Hematopoietic multipotent progenitor cell treated with erythropoietin and hydrocortisone succinate and interleukin-3 and kit ligand, for 17 days (in vitro differentiated cells): ENCODE results near the gene CAPN5.
A peak's percentile ranks its signal among the peaks of the same experiment; 100 is the strongest.
"Not testable (repeated sequence)": the region's sequence is repeated elsewhere in the genome, so short reads cannot be mapped to it uniquely, and the experiment has no call there.

Source experiments
- DNase-seq: peaks from one replicate; pipeline ENCODE4 v3.0.0-alpha.2; 2015; ENCODE audit warnings: low spot score

The CAPN5 gene

DNA sequence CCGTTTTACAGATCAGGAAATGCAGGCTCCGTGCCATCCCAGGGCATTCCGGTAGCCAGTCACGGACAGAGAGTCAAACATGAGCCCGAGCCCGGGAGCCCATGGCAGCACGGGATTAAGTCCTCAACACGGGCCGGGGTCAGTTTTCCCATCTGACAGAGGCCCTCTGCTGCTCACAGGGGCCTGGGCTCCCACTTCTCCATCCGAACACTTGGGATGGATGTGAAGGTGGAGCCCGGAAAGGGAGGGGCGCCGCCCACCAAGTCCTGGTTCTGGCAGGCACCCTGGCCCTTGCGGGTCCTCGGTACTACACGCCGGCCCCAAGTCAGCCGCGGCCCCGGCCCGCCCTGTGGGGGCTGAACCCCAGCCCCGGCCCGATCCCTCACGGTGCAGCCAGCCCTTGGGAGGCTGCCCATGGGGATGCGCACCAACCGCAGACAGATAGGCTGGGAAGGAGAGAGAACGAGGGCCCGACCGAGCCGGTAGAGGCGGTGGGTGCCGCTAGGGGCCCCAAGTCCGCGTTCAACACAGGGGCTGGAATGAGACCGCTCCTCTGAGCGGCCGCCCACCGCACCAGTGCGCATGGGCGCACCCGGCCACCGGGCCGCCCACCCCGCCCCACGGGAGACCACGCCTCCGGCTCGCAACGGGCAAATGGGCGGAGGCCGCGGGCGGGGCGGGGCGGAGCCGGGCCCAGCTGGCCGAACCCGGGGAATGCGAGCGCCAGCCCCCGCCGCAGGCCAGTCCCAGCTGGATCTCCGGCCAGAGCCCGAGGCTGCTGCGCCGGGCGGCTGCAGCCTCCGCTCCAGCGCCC lies at the start of gene CAPN5:
CAPN5 (plus strand) TSS at position 743 of the 814 bp plus-strand sequence. CDS start 17,916 bp downstream, outside the sequence.
- peak; percentile 90 for DNase-seq

DNA sequence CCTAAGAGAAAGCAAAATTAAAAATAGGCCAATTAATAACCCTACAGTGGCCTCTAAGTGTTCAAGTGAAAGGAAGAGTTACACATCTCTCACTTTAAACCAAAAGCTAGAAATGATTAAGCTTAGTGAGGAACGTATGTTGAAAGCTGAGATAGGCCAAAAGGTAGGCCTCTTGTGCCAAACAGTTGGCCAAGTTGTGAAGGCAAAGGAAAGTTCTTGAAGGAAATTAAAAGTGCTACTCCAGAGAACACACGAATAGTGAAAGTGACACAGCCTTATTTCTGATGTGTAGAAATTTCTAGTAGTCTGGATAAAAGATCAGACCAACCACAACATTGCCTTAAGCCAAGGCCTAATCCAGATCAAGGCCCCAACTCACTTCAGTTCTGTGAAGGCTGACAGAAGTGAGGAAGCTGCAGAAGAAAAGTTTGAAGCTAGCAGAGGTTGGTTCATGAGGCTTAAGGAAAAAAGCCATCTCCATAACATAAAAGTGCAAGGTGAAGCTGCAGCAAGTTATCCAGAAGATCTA lies 48.3 kb upstream of the CAPN5 start:
- DNase-seq, result not testable (repeated sequence)

DNA sequence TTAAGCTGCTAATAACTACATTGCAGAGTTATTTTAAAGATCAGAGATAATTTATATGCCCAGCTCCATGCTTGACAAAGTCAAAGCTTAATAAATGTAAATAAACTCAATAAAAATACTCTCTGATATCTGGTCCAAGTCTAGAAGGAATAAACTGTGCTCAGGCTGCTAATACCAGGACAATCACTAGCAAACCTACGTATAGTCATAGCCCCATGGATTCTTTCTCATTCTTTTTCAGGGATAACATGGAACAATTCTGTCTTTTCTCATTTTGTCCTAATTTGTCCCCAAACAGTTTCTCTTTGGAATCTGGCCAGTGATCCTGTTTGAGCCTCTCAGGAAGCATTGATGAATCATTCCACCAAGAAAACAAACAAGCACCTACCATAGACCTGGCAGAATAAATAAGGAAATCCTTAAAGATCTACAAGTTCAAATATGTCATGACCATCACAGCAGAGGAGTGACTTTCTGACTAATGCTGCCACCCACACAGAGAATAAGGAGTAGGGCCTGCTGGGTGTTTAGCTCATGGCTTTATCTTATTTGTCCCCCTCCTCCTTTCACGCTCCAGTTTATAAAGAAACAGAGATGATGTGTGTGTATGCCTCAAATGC lies 46.7 kb upstream of the CAPN5 start:
- DNase-seq, result no peak

DNA sequence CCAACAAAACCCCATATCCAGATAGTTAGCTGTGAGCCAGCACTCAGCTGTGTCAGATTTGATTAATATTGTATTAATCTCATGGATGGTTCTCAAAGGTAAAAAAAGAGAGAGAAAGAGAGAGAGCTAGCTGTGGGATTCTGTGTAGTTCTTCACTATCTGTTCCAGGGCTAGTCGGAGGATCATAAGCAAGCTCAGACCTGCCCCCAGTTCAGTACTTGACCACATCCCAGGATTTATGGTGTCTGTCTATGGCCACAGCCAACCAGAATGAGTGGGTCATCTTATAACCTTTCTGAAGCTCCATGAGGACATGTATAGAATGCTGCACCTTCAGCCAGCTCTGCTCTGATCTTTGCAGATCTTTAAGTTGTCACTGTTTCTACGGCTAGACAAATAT lies 46.0 kb upstream of the CAPN5 start:
- no peak for DNase-seq

DNA sequence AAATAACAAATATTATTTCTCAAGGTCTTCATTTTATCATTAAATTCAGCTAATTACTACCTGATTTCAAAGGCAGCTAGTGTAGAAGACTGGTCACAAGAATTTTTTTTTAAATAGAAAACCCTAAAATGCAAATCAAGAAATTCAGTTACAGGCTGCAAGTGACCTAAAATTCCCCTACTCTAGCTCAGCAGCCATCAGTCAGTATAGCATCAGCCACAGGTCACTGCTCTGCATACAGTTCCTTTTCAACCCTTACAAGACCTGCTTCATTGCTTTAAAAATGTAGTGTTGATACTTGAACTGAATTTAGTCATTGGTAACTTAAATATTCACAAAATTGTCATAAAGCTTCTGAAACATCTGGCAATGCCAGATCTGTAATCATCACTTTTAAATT lies 42.0 kb upstream of the CAPN5 start:
- no peak for DNase-seq

DNA sequence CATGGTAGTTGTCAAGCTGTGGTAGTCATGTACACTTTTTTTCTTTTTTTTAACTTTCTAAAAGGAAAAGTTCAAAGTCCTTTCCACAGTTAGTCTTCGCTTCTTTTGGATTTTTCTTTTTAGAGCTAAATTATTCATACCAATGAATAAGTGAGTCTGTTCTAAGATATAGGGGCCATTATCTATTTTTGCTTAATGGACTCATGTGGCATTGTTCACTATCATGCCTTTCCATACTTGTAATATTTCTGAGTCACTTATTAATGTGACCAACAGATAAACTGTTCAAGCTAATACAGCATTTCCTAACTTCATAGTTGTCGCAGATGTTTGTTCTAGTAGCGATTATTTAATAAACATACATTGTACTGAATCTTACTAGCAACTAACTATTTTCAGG lies 40.5 kb upstream of the CAPN5 start:
- DNase-seq, result peak; percentile 49

DNA sequence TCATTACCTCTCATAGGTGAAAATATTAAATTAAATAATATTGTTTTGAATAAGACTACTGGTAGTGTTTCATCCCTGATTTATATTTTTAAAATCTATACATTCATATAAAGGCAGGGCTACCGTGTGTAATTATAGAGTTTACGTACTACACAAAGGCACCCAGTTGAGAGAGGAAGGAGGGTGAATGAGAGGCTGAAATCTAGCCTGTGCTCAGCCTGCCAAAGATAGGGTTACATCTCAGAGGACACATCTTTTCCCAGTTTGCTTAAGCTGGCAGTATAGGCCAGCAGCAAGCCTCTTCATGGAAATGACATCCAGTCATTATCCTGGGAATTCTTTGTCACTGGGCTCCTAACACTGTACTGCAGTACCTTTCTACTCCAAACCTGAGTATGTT lies 40.0 kb upstream of the CAPN5 start:
- DNase-seq, result peak; percentile 18

DNA sequence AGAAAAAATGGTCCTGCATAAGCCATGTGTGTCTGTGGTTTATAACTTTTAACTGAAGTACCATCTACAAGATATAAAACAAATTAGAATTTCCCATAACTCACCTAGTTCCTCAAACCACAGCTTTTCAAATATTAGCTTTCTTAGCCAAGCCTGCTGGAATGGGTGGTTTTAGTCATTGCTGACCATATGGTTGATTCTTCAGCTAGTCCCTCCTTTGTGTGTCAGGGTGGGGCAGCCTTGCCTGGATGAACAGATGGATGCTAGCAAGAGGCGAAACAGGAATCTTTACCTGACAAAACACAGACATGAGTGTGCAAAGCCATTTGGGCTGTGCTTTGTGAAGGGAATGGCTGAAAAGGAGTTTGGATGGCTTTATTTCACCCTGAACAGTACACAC lies 39.5 kb upstream of the CAPN5 start:
- DNase-seq, result peak; percentile 10

DNA sequence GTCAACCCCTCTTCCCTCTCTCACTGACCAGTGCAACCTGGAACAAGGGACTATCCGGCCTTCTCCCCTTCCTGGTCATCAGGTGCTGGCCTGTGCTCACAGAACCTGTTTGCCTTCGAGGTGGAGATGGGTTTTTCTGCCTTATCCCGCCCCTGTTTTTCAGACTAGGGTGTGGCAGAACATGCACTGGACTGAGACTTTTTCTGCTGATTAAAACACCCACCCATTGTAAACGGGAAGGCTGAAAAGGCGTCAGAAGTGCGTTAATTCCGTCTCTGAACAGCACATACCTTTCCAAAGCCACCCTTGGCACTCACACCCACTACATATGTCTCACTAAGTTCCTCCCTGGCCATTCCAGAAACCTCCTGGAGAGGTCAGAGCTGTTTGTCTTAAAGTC lies 36.9 kb upstream of the CAPN5 start:
- DNase-seq, result peak; percentile 15

DNA sequence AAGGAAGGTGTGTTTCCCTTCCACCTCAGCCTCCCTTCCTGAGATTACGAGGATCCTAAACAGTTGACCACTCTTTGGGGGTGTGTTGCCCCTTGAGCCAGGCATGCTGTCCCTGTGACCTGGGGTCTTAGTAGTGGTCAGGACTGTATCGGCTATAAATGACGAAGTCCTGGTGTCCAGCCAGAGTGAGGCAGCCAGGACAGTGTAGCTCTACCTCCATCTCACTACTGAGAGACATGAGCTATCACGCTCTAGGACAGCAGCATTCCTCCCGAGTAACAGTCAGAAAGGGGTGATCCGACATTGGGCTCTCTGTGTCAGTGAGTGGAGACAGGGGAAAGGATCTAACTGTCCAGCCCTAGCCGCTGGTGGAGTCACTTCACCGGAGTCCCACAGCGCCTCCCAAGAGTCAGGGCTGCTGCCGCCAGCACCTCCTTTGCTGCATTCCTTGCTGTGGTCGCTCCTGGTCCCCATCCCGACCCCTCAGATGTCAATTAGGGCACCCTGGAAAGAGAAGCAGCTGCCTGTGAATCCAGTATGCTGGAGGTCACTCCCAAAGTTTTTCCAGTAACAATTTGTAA lies 35.8 kb upstream of the CAPN5 start:
- DNase-seq, result no peak

DNA sequence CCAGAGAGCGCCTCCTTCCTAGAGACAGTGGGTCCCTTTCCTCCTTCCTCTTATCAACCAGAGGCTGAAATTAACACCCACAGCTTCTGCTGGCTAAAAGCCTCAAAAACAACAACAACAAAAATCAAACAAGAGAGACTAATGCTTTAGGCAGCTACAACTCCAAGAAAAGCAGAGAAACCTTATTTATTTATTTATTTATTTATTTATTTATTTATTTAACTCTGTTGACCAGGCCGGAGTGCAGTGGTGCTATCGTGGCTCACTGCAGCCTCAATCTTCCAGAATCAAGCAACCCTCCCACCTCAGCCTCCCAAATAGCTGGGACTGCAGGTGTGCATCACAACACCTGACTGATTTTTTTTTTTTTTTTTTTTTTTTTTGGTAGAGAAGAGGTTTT lies 35.2 kb upstream of the CAPN5 start:
- DNase-seq, result no peak

DNA sequence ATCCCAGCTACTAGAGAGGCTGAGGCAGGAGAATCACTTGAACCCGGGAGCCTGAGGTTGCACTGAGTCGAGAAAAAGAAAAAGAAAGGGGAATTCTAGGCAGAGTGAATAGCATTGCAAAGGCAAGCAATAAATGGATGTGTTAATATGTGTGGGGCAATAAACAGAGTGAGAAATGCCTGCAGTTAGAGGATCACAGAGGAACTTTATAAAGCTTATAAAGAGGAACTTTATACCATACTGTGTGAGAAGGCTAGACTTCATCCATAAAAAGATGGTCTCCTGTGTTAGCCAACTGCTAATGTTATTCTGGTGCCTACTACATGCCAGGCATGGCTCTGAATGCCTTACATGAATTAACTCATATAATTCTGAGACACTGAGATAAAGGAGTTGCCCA lies 31.7 kb upstream of the CAPN5 start:
- no peak for DNase-seq

DNA sequence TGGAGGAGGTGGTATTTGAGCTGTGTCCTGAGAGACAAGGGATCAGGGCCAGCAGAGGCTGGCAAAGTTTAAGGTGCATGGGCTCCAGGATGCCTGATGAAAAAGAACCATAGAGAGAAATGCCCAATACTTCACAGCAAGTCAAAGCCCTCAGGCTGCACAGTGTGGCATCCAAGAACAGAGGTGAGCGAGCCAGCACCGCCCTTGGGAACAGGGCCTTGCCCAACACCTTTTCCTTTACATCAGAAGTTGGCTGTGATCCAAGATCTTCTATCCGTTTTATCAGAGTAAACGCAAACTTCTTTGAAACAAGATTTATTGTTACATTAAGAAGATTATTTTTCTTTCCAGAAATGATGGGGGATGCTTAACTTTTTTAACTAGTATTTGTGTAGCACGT lies 31.2 kb upstream of the CAPN5 start:
- peak; percentile 18 for DNase-seq

DNA sequence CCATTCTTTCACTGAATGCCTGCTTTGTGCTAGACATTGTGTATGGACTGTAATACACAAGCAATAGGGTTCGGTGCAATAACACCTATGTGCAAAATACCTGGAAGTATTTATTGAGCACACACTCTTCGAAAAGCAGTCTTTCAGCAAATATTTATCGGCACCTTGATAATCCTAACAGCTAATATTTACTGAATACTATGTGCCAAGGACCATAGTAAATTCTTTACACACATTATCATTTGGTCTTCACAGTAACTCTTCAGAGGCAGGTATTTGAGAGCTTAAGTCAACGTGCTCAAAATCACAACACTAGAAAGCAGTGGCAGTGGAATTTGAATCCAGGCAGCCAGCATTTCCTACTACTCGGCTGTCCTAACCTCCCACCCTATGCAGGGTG lies 30.4 kb upstream of the CAPN5 start:
- DNase-seq, result no peak

DNA sequence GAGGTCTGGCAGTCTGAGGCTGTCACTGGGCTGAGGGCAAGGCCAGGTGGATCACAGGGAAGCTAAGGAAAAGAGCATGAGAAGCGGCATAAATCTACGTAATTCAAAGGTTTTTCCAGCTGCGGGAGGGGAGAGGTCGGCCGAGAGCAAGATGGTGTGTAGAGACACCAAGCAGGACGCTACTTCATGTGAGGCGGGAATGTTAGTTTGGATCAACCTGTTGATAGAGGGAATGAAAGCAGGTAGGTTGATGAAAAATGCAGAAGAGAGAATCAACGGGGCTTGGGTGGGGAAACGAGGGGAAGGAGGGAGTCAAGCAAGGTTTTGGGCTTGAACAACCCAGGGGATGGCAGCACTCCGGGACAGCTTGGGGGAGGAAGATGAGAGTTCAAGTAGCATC lies 29.7 kb upstream of the CAPN5 start:
- no peak for DNase-seq

DNA sequence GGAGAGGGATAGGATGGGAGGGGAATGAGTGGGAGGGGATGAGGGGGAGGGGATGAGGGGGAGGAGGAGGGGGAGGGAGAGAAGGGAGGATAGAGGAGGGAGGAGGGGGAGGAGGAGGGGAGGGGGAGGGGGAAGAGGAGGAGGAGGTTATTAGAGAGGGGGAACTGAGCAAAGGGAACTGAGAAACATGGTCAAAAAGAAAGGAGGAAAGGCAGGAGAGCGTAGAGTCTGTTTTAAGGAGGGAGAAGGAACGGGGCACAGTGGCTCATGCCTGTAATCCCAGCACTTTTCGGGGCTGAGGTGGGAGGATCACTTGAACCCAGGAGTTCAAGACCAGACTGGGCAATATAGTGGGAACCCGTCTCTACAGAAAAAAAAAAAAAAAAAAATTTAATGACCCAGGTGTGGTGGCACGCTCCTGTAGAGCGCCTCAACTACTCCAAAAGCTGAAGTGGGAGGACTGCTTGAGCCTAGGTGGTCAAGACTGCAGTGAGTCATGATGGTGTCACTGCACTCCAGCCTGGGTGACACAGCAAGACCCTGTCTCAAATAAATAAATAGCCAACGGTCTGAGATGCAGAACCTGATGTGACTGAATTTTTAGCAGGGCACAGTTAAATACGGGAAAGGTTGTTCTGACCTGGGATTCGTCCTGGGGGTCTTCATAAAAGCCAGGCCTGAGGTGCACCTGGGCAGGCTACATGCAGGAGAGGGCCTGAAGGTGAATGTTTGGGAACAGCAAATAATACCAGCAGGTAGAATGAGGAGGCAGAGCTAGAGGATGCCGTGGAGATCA lies 28.5 kb upstream of the CAPN5 start:
- no peak for DNase-seq

DNA sequence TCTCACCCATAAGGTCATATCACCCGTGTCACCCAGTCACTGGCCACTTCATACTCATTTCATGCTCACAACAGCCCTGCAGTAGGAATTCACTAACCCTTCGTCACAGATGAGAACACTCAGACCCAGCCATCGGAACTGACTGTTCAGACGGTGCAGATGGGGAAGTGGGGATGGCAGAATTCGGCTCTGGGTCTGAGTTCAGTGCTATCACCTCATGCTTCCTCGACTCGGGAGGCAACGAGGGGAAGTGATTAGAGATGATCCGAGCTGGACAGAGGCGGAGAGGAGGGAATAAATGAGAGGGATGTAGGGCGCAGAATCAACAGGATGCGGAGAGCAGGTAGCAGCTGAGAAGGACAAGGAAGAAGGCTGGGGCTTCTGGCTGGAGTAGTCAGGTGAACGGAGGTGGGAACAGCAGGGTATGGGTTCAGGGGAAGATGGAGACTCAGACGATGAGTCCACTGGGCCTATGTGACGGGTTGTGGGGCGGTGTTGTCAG lies 27.9 kb upstream of the CAPN5 start:
- DNase-seq, result no peak

DNA sequence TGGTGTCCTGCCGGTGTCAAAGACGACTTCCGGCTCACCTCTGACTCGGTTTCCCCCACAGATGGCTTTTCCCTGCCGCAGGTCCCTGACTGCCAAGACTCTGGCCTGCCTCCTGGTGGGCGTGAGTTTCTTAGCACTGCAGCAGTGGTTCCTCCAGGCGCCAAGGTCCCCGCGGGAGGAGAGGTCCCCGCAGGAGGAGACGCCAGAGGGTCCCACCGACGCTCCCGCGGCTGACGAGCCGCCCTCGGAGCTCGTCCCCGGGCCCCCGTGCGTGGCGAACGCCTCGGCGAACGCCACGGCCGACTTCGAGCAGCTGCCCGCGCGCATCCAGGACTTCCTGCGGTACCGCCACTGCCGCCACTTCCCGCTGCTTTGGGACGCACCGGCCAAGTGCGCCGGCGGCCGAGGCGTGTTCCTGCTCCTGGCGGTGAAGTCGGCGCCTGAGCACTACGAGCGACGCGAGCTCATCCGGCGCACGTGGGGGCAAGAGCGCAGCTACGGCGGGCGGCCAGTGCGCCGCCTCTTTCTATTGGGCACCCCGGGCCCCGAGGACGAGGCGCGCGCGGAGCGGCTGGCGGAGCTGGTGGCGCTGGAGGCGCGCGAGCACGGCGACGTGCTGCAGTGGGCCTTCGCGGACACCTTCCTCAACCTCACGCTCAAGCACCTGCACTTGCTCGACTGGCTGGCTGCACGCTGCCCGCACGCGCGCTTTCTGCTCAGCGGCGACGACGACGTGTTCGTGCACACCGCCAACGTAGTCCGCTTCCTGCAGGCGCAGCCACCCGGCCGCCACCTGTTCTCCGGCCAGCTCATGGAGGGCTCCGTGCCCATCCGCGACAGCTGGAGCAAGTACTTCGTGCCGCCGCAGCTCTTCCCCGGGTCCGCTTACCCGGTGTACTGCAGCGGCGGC lies 27.0 kb upstream of the CAPN5 start:
- peak; percentile 21 for DNase-seq

DNA sequence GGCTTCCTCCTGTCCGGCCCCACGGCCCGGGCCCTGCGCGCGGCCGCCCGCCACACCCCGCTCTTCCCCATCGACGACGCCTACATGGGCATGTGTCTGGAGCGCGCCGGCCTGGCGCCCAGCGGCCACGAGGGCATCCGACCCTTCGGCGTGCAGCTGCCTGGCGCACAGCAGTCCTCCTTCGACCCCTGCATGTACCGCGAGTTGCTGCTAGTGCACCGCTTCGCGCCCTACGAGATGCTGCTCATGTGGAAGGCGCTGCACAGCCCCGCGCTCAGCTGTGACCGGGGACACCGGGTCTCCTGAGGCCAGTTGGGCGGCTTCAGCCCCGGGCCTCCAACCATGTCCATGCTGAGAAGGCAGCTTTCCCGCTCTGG lies 26.4 kb upstream of the CAPN5 start:
- no peak for DNase-seq

DNA sequence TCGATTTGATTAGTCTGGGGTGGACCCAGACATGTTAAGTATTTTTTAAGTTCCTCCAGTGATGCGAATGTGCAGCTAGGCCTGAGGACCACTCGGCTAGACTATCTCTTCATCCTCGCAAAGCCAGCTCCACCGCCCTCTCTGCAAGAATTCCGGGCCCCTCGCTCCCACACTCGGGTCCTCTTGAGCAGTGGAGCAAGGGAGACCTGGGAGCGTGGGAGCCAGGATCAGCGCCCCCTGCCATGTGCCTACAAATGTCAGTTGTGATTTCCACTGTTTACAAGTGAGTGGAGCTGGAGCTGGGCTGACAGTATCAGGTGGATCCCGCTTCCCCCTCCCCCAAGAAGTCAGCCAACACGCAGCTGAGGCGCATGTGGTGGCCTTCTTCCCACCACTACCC lies 25.9 kb upstream of the CAPN5 start:
- DNase-seq, result no peak

DNA sequence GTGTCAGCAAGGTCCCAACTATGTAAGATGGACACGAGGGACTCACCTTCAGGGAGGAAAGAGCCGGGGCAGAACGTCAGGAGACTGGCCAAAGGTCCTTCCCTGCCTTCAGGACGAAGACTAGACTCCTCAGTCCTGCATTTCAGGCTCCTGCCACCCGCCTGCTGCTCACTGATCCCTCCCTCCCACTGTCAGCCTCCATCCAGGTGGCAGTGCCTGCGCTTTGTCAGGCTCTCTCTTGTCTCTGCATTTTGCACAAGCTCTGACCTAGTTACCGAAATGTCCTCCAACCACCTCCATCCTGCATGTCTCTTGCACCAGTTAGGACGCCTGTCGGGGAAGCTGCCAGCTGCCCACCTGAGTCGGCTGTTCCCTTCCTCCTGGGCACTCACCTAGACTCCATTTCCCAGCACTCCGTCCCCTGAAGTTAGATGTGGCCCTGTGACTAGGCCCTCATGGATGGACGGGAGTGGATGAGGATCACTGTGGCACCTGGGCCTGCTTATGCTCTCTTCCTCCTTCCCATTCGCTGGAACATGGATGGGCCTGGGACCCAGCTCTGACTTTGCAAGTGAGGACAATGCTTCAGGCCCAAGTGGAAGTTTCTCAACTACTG lies 24.6 kb upstream of the CAPN5 start:
- no peak for DNase-seq
